8988T (cell line): ENCODE data around the gene NEURL1.

Experiments
- DNase-seq: peaks from one replicate; pipeline ENCODE4 v3.0.0; 2011

Gene NEURL1, protein sequence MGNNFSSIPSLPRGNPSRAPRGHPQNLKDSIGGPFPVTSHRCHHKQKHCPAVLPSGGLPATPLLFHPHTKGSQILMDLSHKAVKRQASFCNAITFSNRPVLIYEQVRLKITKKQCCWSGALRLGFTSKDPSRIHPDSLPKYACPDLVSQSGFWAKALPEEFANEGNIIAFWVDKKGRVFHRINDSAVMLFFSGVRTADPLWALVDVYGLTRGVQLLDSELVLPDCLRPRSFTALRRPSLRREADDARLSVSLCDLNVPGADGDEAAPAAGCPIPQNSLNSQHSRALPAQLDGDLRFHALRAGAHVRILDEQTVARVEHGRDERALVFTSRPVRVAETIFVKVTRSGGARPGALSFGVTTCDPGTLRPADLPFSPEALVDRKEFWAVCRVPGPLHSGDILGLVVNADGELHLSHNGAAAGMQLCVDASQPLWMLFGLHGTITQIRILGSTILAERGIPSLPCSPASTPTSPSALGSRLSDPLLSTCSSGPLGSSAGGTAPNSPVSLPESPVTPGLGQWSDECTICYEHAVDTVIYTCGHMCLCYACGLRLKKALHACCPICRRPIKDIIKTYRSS

DNA sequence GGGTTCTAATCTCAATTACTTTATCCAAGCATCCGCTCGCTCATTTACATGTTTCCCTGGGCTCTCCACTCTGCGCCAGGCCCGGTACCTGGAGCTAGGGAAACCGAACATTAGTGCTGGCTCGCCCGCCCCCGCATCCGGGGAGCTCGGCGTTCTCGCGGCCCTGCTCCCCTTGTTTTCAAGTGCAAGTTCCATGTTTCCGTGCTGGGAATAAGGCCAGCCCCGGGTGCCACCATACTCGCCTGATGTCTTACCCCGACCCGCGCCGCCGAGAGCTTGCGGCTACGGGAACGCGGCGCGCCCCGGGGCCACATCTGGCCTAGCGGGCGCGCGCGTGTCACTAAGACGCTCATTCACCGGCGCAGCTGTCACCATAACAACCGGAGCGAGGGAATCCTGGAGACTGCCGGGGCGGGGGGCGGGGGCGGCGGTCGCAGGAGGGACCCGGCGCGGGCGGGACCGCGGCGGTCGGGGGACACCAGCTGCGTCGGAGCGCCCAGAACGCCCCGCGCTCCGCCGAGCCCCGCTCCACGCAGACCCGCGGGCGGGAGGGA, at the start of gene NEURL1:
Gene NEURL1 (plus strand): TSS at position 344 of the 554 bp plus-strand sequence. CDS start 683 bp downstream, outside the sequence.
- DNase-seq = no peak

DNA sequence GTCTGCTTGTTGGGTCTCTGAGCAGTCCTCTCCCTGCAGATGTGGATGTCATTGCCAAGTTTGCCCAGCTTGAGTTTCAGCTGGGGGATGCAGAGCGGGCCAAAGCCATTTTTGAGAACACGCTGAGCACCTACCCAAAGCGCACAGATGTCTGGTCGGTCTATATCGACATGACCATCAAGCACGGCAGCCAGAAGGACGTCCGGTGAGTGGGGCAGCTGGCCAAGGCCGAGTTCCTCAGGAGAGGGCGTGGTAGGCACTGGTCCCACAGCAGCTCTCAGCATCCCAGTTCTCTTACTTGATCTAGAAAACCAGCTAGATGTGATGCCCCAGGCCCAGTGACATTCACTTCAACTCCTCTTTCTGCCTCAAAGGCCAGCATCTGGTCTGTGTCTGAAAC, 49.0 kb upstream of the NEURL1 start:
- no peak for DNase-seq

DNA sequence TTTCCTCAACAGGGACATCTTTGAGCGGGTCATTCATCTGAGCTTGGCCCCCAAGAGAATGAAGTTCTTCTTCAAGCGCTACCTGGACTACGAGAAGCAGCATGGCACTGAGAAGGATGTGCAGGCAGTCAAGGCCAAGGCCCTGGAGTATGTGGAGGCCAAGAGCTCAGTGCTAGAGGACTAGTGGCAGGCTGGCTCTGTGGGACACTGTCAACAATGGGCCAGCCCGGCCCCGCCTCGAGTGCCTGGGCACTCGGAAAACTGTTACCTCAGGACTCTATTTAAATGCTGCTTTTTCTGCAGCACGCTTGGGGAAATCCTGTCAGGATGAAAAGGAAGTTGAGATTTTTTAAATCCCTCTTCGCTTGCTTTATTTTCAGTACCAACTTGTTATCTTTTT, 48.1 kb upstream of the NEURL1 start:
- no peak for DNase-seq

DNA sequence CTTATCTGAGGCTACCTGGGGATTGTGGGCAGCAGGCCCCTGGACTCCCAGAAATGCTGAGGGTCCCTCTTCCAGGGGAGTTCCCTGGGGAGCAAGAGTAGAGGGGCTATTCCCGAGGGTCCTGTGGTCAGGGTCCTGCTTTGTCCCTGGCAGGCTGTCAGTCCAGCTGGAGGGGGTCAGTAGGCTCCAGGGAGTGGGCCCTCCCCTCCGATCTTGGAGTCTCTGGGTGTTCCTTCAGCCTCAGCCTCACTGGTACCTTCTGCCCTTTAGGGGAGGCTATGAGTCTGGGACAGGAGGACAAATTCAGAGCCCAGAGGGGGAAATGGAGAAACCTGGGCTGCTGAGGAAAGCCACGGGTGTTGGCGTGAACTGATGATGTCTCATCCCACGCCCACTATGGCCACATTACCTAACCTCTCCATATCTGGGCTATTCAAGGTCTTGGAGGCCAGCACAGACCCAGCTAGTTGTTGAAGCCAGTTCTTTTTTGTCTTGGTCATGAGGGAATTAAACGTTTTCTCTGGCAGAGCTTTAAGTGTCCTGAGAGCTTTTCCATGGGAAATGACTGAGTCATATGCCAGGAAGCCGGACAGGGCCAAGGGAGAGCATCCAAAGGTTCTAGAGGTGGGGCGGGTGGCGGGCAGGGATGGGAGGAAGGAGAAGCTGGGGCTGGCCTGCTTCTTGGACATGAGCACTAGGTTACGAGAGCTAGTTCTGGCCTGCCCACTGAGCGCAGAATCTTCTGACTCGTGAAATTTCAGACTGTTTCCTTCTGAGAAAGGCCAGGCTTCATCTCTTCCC, 47.5 kb upstream of the NEURL1 start:
- no peak for DNase-seq

DNA sequence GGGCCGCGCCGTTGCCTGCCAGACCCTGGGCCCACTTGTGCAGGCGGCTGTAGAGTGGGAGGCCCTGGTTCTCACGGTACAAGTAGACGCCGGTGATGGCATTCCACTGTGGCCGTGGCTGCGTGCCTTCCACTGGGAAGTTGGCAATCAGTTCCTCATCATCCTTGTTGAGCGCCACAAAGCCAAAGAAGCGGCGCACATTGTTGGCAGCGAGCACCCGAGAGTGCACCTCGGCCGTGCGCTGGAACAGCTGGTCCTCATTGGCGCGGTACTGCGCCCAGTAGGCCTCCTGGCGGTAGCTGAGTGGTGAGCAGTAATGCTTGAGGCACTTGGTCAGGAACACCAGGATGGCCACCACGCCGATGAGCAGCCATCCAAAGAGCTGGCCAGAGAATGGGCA, 46.3 kb upstream of the NEURL1 start:
- DNase-seq = no peak

DNA sequence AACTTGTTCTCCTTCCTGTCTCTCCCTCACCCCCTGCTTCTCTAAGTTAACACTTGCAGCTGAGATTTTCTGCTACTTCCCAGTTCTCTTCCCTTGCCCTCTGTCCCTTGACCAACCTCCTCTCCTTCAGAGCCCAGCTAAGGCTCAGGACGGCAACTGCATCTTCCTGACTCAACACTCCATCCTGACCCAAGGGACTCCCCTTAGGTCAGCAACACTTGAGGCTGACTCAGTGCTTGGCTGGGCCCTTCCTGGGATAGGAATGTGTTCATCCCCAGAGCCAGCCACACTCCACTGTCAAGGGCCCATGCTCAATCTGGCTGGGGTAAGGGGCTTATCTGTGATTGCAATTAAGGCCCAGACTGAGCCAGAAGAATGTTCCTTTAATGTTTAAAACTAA, 44.8 kb upstream of the NEURL1 start:
- DNase-seq = no peak

DNA sequence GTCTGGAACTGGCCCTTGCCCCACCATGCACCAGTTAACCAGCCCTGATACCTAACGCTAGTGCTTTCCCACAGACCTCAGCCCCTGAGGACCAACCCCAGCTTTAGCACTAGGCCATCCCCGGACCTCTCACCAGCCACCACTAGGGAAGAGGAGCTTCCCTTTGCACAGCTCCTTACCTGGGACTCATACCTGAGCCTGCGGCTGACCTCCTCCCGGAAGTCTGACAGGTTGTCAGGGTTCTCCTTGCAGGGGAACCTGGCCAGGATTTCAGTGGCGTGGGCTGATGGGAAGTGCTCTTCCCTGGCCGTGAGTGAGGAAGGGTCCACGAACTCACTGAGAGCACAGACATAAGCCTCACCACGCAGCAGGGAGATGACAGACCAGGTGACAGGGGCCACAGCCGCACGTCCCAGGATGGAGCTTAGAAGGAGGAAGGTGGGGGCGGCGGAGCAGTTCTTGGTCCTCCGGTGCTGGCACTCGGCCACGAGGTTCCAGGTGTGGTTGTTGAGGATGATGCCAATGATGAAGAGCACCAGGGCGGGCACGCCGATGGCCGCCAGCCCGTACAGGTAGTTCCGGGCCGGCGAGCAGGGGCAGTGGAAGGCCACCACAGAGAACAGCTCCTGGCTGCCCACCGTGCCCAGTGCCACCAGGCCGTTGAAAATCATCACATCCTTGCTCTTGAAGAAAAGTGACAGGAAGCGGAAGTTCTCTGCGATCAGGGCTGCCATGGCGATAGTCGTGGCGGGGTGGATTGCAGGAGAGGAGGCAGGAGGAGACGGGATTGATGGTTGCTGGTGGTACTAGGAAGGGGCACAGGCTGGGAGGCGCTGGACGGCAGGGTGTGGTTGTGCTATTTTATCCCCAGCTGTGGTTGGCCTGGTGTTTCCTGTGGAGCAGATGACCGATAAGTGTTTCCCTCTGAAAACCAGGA, 44.0 kb upstream of the NEURL1 start:
- DNase-seq = no peak

DNA sequence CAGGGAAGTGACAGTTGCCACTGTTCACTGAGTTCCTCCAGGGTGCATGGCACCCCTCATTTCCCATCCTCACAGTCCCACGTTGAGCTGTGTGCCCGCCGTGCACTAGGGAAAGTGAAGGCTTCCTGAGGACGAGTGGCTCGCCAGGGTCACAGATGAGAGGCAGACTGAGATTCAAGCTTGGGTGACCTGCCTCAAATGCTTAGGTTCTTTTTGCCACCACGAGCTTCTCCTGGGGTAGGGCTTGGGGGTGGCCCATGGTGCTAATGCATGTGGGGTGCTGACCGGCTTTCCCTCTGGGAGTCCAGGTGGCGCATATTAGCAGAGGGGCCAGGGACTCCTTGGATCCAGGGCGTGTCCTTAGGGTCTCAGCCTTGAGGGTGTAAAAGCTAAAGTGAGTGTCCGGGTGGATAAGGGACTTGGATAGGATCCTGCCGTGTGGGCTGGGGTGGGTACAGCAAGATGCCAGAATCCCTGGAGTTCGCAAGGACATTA, 43.3 kb upstream of the NEURL1 start:
- DNase-seq = no peak

DNA sequence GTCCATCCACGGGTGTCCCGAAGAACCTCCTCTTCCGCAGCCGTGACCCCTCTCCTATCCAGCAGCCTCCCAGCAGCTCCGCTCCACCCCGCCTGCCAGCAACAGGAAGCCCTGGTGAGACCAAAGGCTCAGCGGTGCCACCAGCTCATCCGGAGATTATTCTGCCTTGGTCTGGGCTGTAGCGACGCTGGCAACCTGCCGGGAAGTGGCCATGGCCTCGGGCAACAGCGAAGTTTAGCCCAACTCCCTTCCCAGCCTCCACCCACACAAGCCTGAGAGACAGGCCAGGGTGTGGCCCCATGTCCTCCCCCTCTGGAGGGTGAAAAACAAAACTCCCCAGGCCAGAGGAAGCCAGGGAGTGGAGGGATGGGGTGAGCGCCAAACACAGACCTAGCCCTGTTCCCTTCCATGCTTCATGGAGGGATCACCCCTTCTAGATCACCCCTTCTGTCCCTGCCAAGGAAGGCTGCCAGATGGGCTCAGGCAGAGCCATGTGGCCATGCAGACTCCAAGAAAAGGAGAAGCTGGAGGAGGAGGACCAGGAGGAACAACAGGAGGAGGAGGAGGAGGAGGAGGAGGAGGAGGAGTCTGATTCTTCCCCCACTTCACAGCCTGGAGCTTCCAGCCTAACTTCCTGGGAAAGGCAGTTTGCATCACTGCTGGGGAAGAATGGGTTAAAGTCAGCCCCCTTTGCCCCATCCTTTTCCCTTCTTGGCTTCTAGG, 42.3 kb upstream of the NEURL1 start:
- peak; percentile 89 for DNase-seq

DNA sequence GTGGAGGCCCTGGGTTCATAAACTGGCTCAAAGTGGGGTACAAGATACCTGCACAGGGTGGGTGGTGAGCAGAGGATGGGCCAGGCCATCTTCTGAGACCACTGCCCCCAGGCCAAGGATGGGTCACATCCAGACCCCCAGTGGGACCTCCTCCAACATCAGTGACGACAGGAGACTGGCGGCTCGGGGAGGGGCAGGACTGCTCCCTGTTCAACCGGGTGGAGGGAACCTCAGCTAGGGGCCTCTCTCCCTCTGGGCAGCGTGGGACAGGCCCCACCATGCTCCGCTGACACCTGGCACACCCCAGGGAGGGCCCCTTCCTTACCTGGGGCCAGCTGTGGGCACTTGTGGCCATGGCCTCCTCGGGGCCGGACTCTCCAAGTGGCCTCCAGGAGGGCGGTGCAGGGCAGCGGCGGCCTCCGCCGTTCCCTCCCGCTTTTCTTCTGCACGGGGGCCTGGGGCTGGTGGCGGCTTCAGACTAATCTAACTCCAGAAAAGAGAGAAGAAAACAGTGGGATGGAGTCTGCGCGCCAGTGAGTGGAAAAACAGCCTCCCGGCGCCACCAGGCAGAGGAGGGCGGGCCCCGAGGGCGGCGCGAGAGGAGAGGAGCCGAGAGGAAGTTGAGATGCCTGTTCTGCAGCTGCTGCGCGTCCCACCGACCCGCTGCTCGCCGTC, 41.5 kb upstream of the NEURL1 start, which contains the start of gene CALHM2:
Gene CALHM2 (minus strand): TSS at position 540 of the 675 bp plus-strand sequence. CDS start 2,429 bp downstream, outside the sequence.
- no peak for DNase-seq

DNA sequence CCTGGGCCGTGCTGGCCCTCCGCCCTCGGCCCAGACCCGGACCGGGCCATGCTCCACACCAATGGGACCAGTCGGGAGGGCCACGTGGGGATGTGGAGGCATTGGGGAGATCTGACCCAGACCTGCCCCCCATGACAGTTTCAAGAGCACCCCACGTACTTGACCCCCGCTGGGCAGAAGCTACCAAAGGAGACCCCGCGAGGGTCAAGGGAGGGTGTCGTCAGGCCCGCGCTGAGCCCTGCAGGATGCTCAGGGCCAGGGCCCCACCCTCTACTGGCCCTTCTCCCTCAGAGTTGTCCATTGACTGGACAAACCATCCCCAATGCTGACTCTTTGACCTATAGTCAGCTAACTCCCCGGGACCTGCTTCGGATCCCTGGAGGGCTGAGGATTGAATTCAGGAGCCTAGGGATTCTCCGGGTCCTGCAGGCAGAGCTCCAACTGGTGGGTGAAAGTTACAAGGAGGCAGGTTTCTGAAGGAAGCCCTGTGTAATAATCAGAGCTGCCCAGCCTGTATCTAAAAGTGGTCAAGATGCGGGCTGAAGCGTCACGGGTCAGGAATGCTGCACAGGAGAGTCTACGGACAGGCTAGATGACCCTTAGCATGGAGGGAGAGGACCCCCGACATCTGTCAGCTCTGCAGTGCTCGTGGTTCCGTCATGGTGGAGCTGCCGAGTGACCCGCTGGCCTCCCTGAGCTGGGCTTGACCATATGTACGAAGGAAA, 40.8 kb upstream of the NEURL1 start:
- no peak for DNase-seq

DNA sequence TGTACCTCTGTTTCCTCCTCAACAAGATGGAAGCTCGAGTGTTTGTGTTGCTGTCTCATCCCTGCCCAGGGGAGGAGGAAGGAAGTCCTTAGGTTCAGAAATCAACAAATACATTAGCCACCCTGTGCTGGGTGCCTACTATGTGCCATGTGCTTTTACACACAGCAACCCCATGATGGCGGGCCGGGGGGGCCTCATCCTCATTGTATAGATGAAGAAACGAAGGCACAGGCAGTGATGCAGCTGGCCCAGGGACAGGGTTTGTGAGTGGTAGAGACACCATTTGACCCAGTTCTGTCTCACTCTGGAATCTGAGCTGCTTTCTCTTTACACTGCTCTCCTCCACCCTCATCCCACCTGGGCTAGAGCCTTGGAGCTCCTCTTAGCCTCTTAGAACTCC, 39.5 kb upstream of the NEURL1 start:
- no peak for DNase-seq

DNA sequence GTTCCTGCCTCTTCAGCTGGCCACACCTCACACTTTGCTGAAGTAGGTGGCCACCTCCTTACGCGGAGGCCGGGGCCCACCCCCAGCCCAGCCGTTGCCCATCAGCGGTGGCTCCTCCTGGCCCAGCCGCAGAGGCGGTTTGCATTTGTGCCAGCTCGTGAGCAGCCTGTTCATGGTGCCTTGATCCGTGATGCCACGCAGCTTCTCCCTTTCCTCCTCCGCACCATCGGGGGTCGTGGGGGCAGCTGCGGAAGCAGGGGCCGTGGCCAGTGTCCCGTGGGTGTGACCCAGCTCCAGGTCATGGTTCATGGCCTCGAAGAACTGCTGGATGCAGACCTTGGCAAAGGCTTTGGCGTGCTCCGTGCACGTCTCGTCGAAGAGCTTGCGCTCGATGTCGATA, 38.3 kb upstream of the NEURL1 start:
- no peak for DNase-seq

DNA sequence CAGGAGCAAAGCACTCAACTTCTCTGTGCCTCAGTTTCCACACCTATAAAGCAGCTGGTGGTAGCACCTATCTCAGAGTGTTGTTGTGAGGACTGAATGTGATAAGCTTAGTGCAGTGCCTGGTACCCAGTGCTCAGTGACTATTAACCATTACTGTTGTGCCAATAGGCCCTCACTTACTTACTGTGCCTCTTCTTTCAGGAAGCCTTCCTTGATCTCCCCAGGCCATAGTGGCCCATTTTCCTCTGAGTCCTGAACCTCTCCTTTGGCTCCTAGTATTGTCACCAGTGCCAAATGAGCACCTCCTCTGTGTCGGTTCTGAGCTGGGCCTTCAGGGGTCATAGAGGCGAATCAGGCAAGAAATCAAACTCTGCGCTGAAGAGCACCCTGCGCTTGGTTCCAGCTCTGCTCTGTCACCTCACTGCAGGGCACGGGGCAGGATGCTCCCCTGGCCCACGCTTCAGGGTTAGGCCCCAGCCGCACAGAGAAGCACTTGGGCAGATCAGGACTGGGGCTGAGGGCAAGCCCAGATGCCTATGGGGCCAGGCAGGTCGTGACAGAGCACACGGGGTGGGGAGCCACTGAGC, 37.3 kb upstream of the NEURL1 start:
- no peak for DNase-seq

DNA sequence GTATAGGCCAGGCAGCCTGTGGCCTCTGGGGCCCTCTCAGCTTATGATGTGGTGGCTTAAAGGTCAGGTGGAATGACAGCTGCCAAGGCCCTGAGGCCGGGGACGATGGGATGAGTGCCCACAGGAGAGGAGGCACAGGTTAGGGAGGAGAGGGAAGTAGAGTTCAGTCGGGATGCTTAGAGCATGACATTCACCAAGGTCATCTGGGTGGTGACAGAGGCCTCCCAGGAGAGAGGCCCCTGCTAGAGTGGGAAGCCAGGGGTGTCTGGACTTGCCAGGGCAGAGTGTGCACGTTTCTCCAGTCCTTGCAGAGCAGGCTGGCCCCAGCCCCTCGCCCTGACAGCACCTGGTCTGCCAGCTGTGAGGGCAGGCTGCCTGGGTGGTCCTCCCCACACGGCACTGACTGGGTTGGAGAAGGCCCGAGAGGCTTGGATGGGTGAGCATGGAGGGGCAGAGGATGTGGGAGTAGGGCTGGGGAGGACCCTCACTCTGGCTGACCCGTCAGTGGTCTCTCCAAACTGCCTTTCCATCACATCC, 36.3 kb upstream of the NEURL1 start:
- DNase-seq = no peak

DNA sequence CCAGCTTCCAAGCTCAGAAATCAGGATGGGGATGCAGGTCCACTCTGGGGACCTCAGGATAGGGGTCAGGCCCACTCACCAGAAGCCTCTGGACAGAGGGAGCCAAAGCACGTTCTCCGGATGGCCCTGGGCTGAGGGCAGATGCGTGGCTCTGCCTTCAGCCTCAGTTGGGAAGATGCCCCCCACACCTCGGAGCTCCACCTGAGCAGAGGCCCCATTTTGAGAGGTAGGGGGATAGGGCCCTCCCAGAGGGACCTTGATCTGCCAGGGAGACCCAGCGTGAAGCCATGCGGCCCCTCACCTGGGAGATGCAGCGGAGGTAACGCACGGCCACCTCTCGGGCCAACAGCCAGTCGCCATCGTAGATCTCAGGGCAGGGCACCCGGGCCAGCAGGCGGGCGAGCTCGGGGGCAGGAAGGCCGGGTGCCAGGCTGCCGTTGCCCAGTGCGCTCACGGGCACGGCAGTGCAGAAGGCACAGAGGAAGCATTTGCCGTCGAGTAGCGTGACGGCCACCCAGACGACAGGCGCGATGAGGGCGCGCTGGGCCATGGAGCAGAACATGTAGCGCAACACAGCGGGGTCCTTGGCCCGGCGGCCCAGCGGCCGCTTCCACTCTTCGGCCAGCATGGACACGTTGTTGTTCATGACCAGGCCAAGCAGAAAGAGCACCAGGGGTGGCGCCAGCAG, 35.5 kb upstream of the NEURL1 start:
- DNase-seq = no peak

DNA sequence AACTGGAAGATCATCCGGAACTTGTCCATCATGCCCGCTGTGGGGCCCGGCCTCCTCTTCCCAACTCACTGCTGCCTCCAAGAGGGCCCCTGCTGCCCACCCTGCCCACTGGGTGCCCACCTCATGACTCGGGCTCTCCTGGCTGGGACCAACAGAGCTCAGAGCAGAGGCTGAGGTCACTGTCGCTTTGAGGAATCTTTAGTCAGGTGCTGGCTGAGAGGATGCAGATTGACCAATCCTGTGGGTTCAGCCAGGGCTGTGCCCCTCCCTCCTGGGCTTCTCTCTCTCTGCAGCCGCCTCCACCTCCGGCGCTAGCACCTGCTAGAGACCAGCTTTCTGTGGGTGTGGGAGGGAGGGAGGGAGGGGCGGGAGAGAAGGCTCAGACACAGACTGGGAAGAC, 34.8 kb upstream of the NEURL1 start, which contains the start of gene CALHM1:
Gene CALHM1 (minus strand): TSS at position 181 of the 400 bp plus-strand sequence. CDS start 149 bp downstream, at position 32.
- no peak for DNase-seq

DNA sequence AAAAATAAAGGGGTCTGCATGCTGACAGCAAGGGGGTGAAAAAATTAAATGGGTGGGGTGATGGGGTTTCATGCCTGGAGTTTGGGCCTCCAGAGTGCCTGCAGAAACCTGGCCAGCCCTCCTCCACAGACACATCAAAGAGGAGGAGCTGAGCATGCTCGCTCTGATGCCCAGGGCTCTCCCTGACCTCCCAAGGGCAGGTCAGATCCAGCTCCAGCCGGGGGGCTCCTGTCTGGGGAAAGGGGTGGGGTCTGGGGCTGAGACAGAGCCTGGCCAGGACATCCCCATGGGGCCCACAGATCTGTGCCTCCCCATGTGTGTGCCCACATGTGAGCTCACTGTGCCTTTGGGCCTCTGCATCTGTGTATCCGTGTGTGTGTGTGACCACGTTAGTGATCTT, 33.9 kb upstream of the NEURL1 start:
- DNase-seq = no peak

DNA sequence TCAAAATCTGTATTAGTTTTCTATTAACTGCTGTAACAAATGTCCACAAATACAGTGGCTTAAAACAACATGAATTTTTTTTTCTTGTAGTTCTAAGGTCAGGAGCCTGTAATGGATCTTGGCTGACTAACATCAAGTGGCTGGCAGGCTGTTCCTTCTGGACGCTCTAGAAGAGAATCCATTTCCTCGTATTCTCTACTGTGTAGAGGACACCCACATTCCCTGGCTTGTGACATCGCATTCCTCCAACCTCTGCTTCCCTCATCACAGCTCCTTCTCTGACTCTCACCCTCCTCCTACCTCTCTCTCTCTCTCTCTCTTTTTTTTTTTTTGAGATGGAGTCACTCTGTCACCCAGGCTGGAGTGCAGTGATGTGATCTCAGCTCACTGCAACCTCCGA, 30.0 kb upstream of the NEURL1 start:
- no peak for DNase-seq
